DMS153 (cell line): ENCODE data around the gene YPEL4.

ENCODE experiments used
- DNase-seq: peaks from one replicate; lab custom pipeline; 2025; lab: John Stamatoyannopoulos, UW

YPEL4 gene

DNA sequence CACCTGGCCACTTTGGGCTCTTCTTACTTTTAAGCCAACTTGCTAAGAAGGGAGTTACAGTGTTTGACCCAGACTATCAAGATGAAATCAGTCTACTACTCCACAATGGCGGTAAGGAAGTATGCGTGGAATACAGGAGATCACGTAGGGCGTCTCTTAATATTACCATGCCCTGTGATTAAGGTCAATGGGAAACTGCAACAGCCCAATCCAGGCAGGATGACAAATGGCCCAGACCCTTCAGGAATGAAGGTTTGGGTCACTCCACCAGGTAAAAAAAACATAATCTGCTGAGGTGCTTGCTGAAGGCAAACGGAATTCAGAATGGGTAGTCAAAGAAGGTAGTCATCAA lies 1.0 kb upstream of the YPEL4 start:
- DNase-seq, result no peak

DNA sequence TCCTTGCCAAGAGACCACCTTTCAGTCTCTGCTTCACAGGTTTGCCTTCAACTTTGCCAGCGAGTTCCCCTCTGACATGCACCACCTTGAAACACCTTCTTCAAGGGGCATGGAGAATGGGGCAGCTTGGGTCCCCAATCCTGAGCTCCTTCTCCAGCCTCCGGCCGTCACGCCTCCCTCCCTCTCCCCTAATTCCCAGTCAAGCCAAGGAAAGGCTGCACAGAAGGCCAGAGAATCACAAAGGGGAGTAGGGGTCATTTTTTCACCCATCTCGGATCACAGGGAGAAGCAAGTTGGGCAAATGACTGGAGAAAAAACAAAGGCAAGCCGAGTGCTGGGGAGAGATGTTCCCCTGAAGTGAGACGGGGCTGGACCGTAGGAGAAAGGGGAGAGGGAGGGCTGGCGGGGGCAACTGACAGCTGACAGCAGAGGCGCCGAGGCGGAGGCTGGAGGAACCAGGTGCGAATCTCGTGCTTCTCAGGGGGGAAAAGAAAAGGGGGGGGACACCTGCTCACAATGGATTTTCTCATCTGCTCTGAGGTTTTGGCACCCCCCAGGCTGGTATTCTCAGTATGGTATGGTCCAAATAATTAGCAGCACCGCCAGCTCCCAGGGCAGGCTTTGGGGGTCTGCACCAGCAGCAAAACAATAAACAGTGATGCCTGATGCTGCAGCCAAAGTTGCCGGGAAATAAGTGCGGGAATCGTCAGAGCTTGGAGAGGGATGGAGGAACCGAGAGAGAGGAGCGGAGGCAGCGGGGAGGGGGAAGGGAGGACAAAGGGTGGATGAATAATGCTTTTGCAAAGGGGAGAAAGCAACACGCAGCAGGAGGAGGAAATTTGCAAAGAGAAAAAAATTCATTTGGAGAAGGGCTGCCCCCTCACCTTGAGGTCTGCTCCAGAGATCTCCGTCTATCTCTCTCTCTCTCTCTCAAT lies 644 bp downstream of the YPEL4 start:
- no peak for DNase-seq

GRCh38 chr11:57647960-57648800 lies 1.5 kb downstream of the YPEL4 start:
- no peak for DNase-seq

DNA sequence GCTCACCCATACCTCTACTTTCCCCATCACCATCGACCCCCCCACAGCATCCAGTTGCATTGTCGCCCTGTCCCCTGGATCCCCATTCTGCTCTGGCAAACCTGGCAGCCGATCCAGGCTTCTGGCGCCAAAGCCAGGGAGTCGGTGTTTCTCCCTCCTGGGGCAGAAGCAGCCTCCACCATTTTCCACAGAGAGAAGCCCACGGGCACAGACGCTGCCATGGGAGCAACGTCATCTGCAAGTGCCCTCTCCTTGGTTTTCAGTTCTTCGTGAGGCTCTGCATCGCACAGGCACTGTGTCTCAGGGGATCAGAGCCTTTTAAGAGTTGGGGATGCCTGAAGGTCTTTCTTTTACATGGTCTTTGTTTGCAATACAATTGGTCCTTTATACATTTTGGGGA lies 2.3 kb downstream of the YPEL4 start:
- DNase-seq, result no peak

DNA sequence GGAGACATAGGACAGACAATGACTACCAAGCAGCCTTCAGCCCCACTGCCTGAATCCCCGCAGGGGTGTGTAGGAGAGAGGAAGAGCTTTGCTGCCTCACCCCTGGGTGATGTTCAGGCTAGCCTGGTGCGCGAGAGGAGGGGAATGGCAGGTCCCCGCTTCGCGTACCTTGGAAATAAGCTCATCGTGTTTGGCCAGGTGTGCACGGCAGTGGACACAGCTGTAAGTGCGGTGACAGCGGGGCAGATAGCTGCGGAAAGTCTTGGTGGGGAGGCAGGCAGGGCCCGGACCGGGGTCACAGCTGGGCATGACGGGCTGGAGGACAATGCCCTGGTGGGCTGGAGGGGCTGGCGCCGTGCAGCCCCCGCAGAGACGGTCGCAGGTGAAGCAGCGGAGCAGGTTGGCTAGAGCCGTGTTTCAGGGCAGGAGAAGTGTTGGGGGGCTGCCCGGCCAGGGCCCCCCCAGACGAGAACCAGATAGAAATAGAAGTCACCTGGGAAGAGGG lies 2.9 kb downstream of the YPEL4 start:
- DNase-seq, result no peak

GRCh38 chr11:57646194-57646798 lies 3.4 kb downstream of the YPEL4 start:
- no peak for DNase-seq

GRCh38 chr11:57645689-57646085 lies 4.0 kb downstream of the YPEL4 start:
- DNase-seq, result no peak

DNA sequence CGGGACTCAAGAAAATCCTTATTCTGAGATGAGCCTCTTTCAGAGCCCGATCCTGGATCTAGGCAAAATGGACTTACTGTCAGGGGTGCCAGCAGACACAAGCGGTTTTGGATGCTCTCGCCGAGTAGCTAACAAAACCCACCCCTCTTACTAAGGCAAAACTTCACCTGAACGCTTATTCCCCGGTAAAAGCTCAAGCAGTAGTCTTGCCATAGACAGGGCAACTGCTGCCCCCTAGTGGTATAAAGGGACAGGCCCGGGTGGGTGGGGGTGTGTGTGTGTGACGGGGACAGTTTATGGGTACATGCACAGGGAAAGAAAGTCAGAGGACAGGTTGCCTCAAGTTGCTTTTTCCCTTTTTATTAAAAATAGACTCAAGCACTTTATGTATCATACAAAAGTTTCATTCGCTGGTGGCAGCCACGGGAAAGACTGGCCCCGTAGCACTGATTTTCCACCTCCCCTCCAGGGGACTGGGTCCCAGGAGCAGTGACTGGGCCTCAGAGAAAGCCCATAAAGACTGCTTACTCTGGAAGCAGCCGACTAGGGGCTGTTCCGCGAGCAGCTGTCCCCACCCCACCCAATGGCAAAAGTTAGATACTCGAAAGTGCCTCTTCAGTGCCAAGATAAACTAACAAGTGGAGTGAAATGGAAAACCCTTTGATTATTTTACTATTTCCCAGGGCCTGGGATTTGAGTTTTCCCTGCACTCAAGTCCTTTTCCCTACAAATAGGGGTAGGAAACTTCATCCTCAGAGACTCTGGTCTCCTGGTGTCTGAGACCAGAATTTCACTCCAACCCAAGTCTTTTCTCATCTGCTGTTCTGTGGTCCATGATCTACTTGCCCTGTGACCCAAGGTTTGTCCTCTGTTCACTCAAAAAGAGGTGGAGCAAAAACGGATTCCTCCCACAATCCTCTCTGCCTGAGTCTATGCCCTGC lies 4.7 kb downstream of the YPEL4 start:
- peak; percentile 34 for DNase-seq

DNA sequence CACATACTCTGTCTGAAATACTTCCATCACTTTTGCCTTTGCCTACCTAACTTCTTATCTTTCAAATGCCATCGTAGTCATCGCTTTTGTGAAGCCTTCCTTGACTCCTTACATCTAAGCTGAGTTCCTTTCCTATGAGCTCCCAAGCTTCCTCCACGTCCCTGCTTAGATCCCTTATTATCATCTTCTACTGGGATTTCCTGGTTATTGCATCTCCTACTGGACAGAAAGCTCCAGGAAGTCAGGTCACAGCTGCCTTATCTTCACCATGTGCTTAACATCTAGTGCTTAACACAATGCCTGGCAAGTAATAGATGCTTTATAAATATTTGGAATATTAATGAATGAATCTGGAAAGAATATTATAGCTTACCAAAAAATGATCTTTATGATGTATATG lies 5.9 kb downstream of the YPEL4 start:
- DNase-seq, result no peak

DNA sequence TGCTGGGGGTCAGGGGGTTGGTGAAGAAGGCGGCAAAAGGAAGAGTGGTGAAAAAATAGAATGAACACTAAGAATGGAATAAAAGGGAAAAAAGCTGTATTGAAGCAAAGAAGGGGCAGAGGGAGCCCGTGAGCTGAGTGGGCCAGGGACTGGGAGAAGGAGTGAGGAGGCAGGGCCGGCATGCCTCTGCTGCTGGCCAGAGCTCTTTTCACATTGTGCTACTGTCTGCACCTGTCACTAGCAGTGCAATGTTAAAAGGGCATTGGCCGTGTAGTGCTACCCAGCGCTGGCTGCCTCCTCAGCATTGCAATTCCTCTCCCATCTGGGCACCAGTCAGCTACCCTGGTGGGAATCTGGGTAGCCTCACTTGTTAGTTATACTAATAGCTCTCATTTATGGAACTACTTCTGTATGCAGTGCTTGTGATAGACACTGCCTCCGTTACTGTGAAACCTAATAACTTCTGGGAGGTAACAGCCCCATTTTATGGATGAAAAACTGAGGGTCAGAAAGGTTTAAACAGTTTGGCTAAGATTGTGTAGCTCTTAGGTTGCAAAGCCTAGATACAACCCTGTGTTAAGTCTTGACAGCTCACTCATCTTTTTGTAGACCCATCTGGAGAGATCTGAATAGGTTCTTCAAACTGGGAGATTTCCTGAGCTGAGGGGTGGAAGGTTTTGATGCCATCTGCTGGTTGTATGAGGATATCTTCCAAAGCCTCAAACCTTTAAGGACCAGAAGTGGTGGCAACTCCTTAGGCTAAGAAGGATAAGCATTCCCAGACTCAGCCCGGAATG lies 8.5 kb downstream of the YPEL4 start:
- DNase-seq, result no peak

DNA sequence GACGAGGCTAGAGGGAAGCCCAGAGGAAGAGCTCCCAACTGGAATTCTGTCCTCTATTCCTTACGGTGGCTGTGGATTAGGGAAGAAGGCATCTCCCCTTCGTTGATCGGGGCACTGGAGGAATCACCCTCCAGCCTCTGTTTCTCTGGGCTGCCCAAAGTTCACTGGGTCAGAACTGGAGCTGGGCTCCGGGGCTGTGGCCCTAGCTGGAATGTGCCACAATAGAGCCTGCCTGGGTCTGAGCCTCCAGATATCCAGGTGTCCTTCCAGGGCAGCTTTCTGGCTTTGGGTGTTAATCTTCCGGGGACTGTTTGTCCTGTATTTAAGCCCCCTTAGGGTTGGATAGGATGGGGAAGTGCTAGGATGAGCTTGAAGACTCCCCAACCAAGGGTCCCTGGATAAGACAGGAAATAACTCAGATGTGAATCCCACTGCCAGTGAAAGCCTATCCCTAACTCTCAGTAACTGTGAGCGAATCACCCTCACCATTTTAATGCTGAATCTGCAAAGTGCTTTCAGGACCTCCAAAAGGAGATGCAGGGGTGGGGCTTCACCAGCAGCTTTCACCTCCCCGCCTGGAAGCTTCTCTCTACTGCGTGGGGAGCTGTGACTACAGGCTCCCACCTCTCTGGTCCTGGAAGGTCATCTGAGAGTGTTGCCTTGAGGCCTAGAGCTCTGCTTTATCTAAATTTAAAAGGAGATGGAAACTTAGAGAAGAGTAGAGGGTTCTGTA lies 9.5 kb downstream of the YPEL4 start:
- DNase-seq, result no peak

GRCh38 chr11:57639321-57640067 lies 10.2 kb downstream of the YPEL4 start:
- no peak for DNase-seq

DNA sequence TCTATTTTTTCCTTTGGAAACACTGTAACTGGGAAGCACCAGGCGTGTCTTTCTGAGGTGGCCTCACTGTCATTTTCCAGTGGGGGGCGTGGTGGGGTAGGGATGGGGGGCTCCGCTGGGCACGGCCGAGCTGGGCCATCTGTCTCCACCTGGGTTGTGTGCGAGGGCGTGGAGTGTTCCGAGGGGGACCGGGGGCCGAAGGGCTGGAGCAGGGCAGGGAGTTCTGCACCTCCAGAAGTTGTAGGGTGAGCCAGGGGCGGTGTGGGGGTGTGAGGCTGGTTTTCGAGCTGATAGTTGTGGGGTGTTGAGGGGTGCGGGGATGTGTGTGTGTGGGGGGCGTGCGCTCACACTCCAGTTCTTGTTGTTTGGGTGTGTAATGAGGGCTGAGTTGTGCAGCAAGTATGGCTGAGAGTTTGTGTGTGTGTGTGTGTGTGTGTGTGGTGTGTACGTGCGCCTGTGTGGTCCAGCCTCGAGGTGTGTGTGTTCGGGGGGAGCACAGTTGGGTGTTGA lies 10.8 kb downstream of the YPEL4 start:
- DNase-seq, result no peak

GRCh38 chr11:57638005-57638781 lies 11.5 kb downstream of the YPEL4 start:
- peak; percentile 46 for DNase-seq

DNA sequence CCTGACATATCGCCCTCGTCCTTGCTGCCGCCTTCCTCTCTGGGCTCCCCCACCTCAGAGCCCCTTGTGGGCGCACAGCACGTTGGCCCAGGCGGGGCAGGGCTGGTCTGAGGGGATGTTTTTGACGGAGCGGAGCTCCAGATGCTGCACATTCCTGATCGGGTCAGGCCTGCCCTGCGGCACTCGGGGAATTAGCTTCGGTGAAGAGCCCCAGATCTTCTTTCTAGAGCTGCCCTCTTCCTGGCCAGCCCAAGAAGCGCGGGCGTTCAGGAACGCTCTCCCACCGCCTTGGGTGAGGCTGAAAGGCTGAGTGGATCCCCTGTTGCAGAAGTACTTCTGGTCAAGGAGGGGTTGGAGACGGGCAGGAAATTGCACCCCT lies 12.1 kb downstream of the YPEL4 start:
- no peak for DNase-seq

- DNase-seq, result no peak
Observed at GRCh38 chr11:57635246-57635645, 14.5 kb downstream of the YPEL4 start.

DNA sequence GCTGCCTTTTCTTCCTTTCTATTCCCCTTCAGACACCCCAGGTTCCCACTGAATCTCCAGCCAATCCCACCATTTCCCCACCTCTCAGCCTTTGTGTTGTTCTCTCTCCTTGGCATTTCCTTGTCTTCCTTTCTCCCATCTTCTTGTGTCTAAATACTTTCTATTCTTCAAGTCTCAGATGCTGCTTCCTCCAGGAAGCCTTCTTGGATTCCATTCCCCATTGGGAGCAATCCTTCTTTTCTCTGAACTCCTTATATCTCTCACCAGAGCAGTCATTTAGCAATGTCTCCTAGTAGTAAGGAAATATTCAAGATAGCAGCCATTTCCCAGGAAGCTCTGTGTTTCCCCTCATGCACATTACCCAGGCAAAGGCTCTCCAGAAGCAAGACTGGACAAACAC lies 15.4 kb downstream of the YPEL4 start:
- no peak for DNase-seq

DNA sequence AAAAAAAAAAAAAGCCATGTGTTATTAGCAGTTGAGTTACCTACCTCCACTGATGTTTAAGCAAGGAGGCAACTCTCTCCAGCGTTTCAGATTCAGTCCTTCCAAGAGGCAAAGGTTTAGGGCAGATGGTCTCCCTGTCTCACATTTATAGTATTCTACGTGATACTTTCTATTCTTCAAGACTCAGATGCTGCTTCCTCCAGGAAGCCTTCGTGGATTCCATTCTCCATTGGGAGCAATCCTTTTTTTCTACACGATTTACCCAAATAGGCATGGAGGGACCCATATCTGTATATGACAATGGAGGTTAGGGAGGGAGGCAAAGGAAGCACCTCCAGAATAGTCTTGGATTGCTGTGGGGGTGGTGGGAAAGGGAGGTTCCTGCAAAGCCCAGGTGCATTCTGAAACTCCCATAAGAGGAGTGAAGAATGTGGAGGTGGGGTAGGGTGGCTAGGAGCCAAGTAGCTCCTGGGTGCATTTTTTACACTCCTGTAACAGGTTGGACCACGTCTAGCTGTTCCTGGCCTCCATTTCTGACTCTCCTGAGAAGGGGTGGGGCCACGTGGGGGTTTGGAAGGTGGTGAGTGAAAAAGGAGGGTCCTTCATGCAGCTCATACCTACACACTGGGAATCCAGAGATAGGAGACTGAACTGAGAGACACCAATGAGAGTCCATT lies 16.2 kb downstream of the YPEL4 start:
- DNase-seq, result no peak
